Stimulated activated CD4-positive, alpha-beta T cell treated with anti-CD3 and anti-CD28 coated beads, Interleukin-2, amount 100 ng/mL, for 48 hours (primary cell): ENCODE results near the gene VSTM2A.
"Not testable (repeated sequence)": the region's sequence is repeated elsewhere in the genome, so short reads cannot be mapped to it uniquely, and the experiment has no call there.

Experiments
- DNase-seq, 2 donors: peaks; one replicate each; pipeline ENCODE4 v3.0.0-alpha.2; 2020

The VSTM2A gene, protein sequence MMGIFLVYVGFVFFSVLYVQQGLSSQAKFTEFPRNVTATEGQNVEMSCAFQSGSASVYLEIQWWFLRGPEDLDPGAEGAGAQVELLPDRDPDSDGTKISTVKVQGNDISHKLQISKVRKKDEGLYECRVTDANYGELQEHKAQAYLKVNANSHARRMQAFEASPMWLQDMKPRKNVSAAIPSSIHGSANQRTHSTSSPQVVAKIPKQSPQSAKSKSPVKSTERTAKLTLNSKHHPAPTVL

GRCh38 chr7:54541669-54542625 is at the start of gene VSTM2A:
VSTM2A (plus strand) TSS chr7:54542375; CDS start chr7:54542731, 356 bp downstream.
- DNase-seq: no peak

DNA sequence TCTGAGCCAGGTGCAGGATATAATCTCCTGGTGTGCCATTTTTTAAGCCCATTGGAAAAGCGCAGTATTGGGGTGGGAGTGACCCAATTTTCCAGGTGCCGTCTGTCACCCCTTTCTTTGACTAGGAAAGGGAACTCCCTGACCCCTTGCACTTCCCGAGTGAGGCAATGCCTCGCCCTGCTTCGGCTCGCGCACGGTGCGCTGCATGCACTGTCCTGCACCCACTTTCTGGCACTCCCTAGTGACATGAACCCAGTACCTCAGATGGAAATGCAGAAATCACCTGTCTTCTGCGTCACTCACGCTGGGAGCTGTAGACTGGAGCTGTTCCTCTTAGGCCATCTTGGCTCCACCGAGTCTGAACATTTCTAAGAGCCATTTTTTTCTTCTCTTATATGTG is 37.6 kb upstream of the VSTM2A start:
- not testable (repeated sequence) for DNase-seq

GRCh38 chr7:54529568-54529967 is 12.6 kb upstream of the VSTM2A start:
- DNase-seq: no peak

DNA sequence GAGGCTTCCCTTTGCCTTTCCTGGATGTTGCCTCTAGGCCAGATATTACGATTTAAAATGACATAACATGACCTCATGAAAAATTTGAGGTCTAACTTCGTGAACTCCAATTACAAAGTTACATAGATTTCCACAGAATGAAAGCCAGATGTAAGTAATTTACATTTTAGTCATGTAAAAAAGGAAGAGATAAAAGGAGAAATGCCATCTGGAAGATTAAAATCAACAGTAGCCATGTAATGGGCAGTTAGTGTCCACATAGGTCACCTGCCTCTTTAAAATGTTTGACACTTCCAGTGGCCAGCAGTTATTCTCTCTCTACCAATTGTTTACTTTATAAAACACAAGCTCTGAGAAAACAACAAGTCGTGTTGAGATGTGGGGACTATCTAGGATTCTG is 4.1 kb upstream of the VSTM2A start:
- no peak for DNase-seq

DNA sequence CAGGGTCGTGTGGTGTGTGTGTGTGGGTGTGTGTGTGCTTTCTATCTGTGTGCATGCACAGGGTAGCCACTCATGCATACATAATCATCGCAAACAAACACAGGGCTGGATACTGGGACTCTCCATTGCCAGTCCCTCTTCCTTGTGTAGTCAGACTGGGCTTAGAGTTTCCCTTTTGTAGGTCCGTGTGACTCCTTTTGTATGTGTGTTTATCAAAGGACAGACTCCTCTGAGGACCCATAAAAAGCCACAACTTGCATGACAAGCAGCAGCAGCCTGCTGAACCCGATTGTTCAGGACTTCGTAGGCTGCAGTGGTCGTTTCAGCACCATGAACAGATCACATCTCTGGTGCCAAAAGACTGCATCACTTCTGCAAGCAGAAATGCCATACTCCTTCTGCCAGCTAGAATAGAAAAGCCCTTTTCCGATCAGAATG is 895 bp downstream of the VSTM2A start:
- no peak for DNase-seq

- no peak for DNase-seq
Measured at GRCh38 chr7:54544149-54544526, 2.0 kb downstream of the VSTM2A start.

DNA sequence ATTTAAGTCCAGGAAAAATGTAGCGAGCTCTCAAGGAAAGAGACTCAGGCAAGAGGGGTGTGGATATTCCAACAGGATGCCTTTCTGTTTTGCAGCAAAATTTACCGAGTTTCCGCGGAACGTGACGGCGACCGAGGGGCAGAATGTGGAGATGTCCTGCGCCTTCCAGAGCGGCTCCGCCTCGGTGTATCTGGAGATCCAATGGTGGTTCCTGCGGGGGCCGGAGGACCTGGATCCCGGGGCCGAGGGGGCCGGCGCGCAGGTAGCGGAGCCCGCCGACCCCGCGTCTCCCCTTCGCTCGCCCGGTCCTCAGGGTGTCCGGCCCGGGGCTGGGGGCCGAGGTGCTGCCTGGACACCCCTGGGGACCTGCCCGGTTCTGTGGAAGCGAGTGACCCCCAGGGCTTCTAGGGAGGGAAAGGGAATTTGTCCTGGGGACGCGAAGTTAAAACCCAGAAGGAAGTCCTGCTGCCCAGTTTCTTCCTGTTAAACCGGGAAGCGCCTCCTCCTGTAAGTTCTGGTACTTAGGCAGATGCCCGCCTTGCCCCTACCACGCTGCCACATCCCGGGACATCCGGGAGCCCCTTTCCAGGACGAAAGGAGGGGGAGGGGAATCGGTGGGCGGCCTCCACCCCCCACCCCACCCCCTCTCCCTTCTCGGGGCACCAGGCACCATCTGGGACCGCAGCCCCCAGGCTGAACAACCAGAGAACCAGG is 2.5 kb downstream of the VSTM2A start:
- DNase-seq: no peak

- DNase-seq: no peak
Measured at GRCh38 chr7:54545241-54545563, 3.0 kb downstream of the VSTM2A start.

DNA sequence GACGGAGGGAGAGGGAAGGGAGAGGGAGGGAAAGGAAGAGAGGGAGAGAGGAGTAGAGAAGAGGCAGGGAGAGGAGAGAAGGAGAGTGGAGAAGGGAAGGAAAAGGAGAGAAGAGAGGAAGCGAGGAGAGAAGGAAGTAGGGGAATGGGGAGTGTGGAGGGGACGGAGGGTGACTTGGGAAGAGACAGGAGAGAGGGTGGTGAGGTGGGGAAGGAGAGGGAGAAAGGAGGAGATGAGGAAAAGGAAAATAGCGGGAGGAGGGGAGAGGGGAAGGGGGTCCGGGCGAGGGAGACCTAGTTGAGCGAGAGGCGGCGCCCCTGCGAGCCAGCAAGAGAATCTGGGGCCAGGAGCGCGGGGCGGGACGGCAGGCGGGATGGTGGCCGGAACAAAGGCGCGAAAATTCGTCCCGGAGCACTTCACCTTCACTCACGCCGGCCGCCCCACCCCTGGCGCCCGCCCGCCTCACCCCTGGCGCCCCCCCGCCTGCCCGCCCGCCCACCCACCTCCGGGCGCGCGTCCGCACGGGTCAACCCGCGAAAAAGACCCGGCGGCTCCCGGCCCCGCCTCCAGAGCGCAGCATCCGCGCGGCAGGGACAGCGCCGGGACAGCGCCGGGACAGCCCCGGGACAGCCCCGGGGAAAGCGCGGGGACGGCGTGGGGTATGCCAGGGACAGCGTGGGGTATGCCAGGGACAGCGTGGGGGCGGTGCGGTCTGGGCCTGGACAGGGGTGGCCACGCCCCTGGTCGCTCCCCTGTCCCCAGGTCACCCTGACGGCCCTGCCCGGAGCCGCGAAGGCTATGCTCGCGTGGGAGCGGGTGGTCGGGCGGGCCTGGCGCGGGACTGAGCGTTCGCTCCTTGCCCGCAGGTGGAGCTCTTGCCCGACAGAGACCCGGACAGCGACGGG is 4.2 kb downstream of the VSTM2A start:
- DNase-seq: no peak

- DNase-seq: no peak
Measured at GRCh38 chr7:54546986-54547314, 4.8 kb downstream of the VSTM2A start.

- DNase-seq: no peak
Measured at GRCh38 chr7:54550471-54550870, 8.3 kb downstream of the VSTM2A start.

DNA sequence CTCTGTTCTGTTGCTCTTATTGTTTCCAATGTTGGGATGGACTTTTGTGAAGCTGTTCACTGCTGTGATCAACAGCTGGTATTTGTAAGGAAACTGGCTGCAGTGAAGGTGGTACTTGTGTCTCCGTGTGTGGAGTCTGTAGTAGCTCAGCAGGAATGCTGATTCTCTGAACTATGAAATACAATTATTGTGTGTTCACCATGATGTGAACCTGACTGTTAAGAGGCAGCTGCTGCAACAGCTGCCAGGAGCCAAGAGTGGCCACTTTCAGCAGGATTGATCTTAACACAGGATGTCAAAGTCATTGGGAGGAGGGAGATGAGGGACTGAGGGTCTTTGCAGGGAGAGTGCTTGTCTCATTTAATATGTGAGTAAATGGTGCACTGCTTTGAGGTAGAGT is 13.9 kb downstream of the VSTM2A start:
- DNase-seq: no peak

DNA sequence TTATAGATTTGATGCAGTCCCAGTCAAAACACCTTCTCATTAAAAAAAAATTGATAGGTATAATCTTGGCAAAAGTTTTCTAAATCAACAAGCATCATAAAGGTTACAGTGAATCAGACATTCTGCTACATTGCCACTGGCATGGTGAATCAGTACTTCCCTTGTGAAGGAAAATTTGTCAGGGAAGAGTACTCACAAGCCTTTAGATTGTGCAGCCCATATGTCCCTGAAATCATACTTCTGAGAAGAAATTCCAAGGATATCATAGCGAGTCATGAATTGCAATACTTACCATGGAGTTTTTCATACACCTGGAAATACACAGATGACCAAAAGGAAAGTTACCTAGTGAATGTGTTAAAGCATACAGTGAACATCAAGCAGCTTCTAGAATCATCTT is 17.2 kb downstream of the VSTM2A start:
- DNase-seq: no peak

- no peak for DNase-seq
Measured at GRCh38 chr7:54560198-54560597, 18.0 kb downstream of the VSTM2A start.

GRCh38 chr7:54560723-54561122 is 18.5 kb downstream of the VSTM2A start:
- no peak for DNase-seq

DNA sequence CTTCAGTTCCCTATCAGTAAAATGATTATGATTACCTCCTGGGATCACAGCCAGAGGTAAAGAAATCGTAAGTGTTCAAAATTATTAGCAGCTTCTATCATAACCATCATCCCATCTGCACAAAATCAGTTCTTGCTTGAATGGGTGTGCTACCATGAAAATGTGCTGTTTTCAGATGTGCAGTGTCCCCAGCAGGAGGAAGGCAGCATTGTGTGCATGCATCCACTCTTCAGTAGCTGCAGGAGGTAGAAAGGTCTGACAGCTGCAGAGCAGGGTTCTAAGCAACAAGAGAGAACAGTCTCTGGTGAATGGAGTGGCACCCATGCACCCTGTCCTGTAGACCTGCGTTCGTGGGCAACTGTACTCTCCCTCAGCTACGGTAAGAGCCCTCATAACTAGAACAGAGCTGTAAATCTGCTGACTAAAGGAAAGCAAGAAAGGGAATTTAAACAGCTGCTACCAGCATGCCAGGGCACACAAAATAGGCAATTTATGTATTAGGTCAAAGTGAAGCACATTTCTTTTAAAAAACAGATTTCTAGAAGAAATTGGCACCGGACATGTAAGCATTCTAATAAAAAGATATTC is 21.2 kb downstream of the VSTM2A start:
- no peak for DNase-seq

DNA sequence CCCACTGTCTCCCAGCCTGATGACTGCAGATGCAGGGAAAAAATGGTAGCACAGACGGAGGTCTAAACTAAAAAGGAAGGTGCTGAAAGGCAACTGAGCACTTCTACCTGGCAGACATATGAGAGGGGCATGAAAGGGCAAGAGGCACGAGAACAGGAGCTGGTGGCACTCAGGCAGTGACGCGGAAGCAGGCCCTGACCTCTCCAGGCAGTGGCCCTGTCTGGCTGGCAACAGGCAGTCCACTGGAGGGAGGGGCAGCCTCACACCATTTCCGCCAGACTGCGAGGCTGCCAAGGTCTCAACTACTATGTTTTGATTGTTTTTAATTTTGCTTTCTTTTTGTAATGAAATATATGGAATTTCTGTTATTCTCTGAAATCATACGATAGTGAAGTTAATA is 23.3 kb downstream of the VSTM2A start:
- no peak for DNase-seq

DNA sequence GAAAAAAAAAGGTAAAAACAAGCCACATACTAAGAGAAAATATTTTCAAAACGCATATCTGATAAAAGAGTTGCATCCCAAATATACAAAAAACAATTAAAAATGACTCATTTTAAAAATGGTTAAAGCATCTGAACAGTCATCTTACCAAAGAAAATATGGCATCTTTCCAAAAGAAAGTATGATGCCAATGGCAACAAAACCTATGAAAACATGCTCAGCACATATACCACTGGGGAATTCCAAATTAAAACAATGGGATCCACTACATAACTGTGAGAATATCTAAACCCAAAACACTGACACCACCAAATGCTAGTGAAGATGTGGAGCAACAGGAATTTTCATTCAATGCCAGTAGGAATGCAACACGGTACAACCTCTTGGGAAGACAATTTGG is 39.3 kb downstream of the VSTM2A start:
- DNase-seq: no peak

DNA sequence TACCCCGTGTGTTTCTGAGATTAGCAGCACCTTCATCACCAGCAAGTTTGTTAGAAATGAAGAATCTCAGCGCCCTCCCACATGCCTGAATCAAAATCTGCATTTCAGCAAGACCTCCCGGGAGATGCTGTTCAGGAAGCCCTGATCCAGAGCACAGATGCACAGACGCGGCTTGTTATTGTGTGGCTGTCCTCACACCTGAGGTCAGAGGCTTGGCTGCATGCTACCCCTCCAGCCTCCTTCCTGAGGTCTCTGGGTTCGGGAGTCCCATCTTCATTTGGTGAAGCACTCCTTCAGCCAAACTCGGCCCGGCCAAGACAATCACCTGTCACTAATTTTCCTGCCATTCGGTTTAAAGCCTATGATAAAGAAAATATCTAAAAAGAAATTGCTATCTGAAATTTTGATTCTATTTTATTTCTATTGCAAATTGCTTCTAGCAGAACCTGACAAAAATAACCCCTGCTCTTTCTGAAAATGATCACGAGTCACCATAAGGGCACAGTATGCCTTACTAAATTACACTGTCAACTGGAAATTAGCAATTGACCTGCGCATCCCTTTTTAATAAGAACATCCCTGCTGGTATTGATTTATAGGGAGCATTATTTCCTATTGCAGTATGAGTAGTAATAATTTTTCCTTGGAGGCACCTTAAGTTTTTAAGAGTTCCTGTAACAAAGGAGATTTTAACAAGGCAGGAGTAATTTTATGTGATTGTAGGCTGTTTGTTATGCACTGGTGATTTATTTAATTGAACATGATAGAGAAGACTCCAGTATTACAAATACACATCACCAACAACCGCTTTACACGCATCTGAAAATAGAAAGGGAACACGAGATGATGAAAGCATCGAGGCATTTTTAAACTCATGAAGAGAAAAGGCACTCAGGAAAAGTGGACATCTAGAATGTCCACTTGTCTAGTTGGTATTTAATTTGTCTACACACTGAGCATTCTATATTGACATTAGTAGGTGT is 49.5 kb downstream of the VSTM2A start:
- DNase-seq: no peak

- no peak for DNase-seq
Measured at GRCh38 chr7:54596747-54597146, 54.6 kb downstream of the VSTM2A start.

- no peak for DNase-seq
Measured at GRCh38 chr7:54615537-54615936, 73.4 kb downstream of the VSTM2A start.
